H1 (cell line): Measurements from ENCODE around the gene CTPS2.

ENCODE experiments used
- CTCF ChIP-seq, 3 experiments: IDR thresholded peaks; 1 replicate in 2 of 3; 2 replicates in 1 of 3; pipeline versions ENCODE4 v1.5.1 to v1.6.1; 2011; ENCODE audit warnings: low read length in 3 of 3, mild to moderate bottlenecking in 3 of 3, inconsistent platforms in 2 of 3, low read depth in 1 of 3, moderate library complexity in 1 of 3; ENCODE audit not compliant: insufficient read depth in 1 of 3; ENCODE audit errors: control extremely low read depth in 1 of 3
- EP300 ChIP-seq, 2 experiments: IDR thresholded peaks; 1 replicate in 1 of 2; 2 replicates in 1 of 2; pipeline ENCODE4 v1.6.1; 2011 to 2012; ENCODE audit warnings: low read depth in 2 of 2, low read length in 2 of 2, mild to moderate bottlenecking in 2 of 2, borderline replicate concordance in 1 of 2, inconsistent platforms in 1 of 2, moderate library complexity in 1 of 2
- POLR2AphosphoS5 ChIP-seq: IDR thresholded peaks from 2 replicates; pipeline ENCODE4 v1.6.1; 2011; ENCODE audit warnings: low read depth, low read length

GRCh38 chrX:16639966-16640365, 72.5 kb downstream of the CTPS2 start:
- TF ChIP-seq CTCF (IDR thresholded peaks at IDR 0.05; ENCODE audit: control extremely low read depth in 1 of 3, insufficient read depth in 1 of 3, low read depth in 1 of 3, low read length in 3 of 3) (no peak), EP300 (IDR thresholded peaks at IDR 0.05; ENCODE audit: borderline replicate concordance in 1 of 2, low read depth in 2 of 2, low read length in 2 of 2) (no peak), POLR2AphosphoS5 (no peak)
